Activated CD4-positive, CD25-positive, alpha-beta regulatory T cell treated with anti-CD3 and anti-CD28 coated beads, Interleukin-2, amount 50 U/mL, for 16 hours (primary cell): ENCODE data around the gene GFY.

Experiments
- DNase-seq: peaks from one replicate; pipeline ENCODE4 v3.0.0-alpha.2; 2020; ENCODE audit warnings: low read depth, low spot score

The GFY gene

GRCh38 chr19:49425178-49425577 lies at the start of gene GFY:
Gene GFY (plus strand): TSS chr19:49425388. CDS start chr19:49426431, 1,043 bp downstream.
- no peak for DNase-seq

GRCh38 chr19:49378512-49378911 lies 46.7 kb upstream of the GFY start:
- DNase-seq, result no peak

GRCh38 chr19:49380391-49380790 lies 44.8 kb upstream of the GFY start:
- no peak for DNase-seq

- DNase-seq, result no peak
These were observed 42.5 kb upstream of the GFY start for GRCh38 chr19:49382639-49383038.

GRCh38 chr19:49383599-49383998 lies 41.6 kb upstream of the GFY start:
- DNase-seq, result no peak

- DNase-seq, result peak; percentile 81
These were observed 37.2 kb upstream of the GFY start, which contains the start of gene KASH5 for GRCh38 chr19:49387936-49388372. Gene KASH5 (plus strand): TSS chr19:49388249. CDS start chr19:49390884, 2,635 bp downstream.

GRCh38 chr19:49389406-49389805 lies 35.8 kb upstream of the GFY start:
- no peak for DNase-seq

GRCh38 chr19:49390131-49390928 lies 34.9 kb upstream of the GFY start:
- DNase-seq, result no peak

- DNase-seq, result no peak
These were observed 34.2 kb upstream of the GFY start for GRCh38 chr19:49390929-49391359.

GRCh38 chr19:49391581-49392399 lies 33.4 kb upstream of the GFY start:
- DNase-seq, result peak; percentile 68

- no peak for DNase-seq
These were observed 31.3 kb upstream of the GFY start for GRCh38 chr19:49393881-49394280.

GRCh38 chr19:49395581-49396407 lies 29.4 kb upstream of the GFY start:
- DNase-seq, result no peak

- no peak for DNase-seq
These were observed 28.3 kb upstream of the GFY start for GRCh38 chr19:49396738-49397505.

GRCh38 chr19:49398001-49398615 lies 27.1 kb upstream of the GFY start:
- no peak for DNase-seq

GRCh38 chr19:49398931-49399330 lies 26.3 kb upstream of the GFY start:
- no peak for DNase-seq

GRCh38 chr19:49400029-49400428 lies 25.2 kb upstream of the GFY start:
- DNase-seq, result no peak

GRCh38 chr19:49403404-49404187 lies 21.6 kb upstream of the GFY start:
- no peak for DNase-seq

- no peak for DNase-seq
These were observed 18.1 kb upstream of the GFY start for GRCh38 chr19:49407079-49407478.

GRCh38 chr19:49407482-49408015 lies 17.6 kb upstream of the GFY start:
- DNase-seq, result no peak
